Erythroblast (primary cell): ENCODE results near the gene RFX7.

Experiments used
- DNase-seq, 2 experiments: peaks; one replicate each; lab custom pipeline; 2025; lab: John Stamatoyannopoulos, UW
- GATA1 ChIP-seq: IDR thresholded peaks from 2 replicates; pipeline ENCODE4 v1.6.1; 2011; ENCODE audit warnings: low read depth, mild to moderate bottlenecking, control low read depth, low read length, moderate library complexity
- POLR2A ChIP-seq: IDR thresholded peaks from 2 replicates; pipeline ENCODE4 v1.6.1; 2011; ENCODE audit warnings: mild to moderate bottlenecking, low read length

RFX7 gene

DNA sequence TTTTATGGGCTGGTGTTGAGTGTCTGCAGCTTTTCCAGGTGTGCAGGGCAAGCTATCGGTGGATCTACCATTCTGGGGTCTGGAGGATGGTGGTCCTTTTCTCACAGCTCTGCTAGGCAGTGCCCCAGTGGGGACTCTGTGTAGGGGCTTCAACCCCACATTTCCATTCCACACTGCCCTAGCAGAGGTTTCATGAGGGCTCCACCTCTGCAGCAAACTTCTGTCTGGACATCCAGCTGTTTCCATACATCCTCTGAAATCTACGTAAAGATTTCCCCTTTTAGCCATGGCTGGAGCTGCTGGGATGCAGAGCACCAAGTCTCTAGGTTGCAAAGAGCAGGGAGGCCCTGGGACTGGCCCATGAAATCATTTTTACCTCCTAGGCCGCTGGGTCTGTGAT is 11.6 kb downstream of the RFX7 start:
- peak; percentile 31 to 42 for DNase-seq
- TF ChIP-seq GATA1 (no peak), POLR2A (no peak)

DNA sequence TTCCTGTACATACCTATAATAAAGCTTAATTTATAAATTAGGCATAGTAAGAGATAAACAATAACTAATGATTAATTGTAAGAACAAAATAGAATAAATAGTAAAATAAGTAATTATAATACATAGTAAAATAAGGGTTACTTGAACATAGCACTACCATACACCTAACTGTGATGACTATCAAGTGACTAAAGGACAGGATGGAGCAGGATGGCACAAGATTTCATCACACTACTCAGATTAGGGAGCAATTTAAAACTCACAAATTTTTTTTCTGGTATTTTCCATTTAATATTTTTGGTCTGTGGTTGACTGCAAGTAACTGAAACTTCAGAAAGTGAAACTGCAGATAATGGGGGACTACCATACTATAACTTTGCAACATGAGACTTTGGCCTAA is 14.8 kb downstream of the RFX7 start:
- no peak for DNase-seq
- TF ChIP-seq POLR2A (no peak), GATA1 (no peak)

DNA sequence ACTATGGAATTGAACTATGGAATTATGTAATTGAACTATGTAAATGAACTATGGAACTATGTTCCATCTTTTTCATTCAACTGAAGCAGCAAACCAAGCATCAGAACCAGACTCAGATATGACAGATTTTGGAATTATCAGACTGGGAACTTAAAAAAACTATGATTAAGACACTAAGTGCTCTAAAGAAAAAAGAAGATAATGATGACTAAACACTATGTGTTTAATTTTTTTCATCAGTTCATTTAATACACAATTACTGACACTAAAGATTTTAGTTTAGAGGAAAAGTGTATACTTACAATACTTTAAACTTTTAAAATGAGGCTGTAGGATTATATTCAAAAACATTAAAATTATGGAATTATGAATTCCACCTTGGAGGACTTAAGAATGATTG is 15.3 kb downstream of the RFX7 start:
- DNase-seq: no peak
- TF ChIP-seq POLR2A: no peak

DNA sequence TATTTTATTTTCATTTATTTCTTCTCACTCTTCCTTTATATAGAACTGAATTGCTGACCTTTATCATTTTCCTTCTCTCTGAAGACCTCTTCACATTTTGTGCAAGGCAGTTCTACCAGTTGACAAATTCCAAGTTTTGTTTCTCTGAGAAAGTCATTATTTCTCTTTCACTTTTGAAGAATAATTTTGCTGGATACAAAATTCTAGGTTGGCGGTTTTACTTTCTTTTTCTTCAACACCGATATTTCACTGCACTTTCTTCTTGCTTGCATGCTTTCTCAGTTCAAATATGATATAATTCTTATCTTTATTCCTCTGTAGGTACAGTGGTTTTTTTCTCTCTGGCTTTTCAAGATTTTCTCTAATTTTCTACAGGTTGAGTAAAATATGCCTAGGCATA is 15.9 kb downstream of the RFX7 start:
- no peak for DNase-seq

DNA sequence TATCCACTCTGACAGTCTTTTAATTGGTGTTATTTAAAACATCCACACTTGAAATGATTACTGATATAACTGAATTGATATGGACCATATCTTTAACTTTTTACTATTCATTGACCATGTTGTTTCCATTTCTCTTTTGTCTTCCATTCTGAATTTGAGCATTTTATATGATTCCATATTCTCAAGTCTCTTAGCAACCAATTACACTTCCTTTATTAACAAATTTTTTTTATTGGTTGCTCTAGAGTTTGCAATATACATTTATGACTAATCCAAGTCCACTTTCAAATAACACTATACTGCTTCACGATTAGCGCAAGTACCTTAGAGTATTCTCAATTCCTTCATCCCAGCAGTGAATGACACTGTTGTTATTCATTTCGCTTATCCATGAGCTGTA is 16.4 kb downstream of the RFX7 start:
- TF ChIP-seq GATA1 (no peak), POLR2A (no peak)
- no peak for DNase-seq

More for the DNA sequence above, 15.9 kb downstream of the RFX7 start:
- TF ChIP-seq POLR2A (no peak), GATA1 (no peak)

DNA sequence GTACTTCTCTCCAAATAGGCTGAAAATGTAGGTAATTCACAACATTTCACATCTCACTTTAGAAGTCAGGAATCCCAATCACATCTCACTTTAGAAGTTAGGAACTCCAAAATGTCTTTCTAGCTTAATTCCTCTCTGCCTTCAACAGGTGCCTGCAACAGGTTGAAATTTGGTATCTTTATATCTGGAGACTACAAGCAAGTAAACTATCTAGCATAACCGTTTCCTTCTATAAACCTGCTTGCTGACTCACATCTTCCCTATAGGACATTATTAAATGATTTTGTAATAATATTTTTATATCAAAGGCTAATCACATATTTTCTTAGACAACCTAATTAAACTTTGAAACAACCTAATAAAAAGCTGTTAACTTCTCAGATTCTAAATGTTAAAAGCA is 18.2 kb downstream of the RFX7 start:
- no peak for TF ChIP-seq POLR2A
- TF ChIP-seq GATA1: no peak
- DNase-seq: no peak

DNA sequence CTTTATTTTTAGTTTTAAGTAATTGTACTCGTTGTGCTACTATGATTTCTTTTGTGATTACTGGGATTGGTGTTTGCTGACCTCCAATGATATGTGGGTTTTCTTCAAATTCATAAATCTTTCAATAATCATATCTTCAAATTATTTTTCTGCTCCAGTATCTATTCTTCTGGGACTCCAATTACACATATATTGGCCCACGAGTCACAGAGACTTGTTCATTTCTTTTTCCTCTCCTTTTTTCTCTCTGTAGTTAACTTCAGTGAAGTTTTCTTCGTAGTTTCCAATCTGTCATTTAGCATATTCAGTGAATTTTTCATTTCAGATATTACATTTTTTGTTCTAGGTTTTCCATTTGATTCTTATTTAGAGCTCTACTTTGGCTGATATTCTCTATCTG is 21.4 kb downstream of the RFX7 start:
- TF ChIP-seq POLR2A (no peak), GATA1 (no peak)
- DNase-seq: peak in 1 of 2 experiments; percentile 18

DNA sequence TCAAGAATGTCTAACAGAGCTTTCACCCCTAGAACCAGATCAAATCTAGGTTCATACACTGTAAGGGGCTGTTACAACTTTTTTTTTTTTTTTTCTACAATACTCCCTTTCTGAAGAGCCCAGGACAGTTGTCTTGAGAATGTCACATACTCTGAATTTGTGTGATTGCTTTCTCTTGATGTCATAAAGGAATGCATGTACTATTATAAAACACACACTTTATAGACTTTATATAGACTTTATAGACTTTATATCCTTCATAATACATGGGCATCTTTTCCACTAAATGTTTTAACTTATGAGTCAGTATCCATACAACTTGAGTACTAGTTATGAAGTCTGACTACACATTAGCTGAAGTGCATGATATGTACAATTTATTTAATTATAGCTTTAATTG is 26.3 kb downstream of the RFX7 start:
- no peak for DNase-seq
- TF ChIP-seq GATA1 (no peak), POLR2A (no peak)

DNA sequence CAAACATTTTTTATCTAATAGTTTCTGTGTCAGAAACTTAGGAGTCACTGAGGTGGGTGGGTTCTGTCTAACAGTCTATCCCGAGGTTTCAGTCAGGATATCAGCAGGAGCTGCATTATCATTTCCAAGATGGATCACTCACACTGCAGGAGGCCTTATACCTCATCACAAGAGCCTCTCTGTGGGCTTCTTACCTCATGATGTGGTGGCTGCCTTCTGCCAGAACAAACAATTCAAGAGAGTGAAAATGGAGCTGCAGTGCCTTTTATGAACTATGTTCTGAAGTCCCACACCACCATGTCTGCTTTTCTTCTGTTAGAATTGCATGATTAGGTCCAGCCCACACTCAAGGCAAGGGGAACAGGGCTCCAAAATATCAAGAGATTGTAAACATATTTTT is 27.9 kb downstream of the RFX7 start:
- TF ChIP-seq POLR2A (no peak), GATA1 (no peak)

DNA sequence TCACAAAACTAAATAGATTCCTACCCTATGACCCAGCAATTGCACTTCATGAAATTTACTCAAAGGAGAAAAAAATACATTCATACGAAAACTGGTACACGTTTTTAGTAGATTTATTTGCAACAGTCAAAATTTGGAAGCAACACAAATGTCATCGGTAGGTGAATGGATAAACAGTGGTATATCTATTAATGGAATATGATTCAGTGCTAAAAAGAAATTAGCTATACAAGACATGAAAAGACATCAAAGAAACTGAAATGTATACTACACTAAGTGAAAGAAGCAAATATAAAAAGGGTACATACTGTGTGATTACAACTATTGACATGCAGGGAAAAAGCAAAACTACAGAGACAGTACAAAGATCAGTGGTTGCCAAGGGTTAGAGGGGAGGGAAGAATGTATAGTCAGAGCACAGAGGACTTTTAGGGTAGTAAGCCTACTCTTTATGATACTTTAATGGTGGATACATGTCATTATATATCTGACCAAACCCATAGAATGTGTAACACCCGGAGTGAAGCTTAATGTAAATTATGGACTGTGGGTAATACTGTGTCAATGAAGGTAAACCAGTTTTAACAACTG is 31.6 kb downstream of the RFX7 start:
- no peak for TF ChIP-seq GATA1
- TF ChIP-seq POLR2A: no peak
- DNase-seq: no peak

More for the DNA sequence above, 27.9 kb downstream of the RFX7 start:
- no peak for DNase-seq

DNA sequence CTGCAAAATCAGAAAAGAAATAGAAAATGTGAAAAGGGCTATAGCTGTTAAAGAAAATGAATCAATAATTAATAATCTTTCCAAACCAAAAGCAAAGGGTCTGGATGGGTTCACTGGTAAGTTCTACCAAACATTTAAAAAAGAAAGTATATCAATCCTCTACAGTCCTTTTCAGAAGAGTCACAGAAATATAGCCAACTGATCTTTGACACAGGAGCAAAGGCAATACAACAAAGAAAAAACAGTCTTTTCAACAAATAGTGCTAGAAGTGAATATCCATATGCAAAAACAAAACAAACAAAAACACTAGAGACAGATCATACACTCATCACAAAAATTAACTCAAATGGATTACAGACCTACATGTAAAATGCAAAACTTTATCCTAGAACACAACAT is 32.6 kb downstream of the RFX7 start:
- DNase-seq: no peak
- TF ChIP-seq GATA1 (no peak), POLR2A (no peak)

DNA sequence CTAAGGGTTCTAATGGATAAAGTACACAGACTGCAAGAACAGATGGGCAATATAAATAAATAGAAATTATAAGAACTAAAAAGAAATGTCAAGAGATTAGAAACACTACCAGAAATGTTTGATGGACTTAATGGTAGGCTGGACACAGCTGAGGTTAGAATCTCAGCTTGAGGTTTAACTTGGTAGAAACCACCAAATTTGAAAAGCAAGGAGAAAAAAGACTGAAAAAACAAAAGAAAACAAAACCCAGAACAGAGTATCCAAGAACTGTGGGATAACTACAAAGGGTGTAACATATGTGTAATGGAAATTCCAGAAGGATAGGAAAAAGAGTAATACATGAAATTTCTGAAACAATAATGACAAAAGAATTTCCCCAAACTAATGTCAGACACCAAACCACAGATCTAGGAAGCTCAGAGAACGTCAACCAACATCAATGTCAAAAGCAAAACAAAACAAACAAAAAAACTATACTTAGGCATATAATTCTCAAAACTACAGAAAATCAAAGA is 35.0 kb downstream of the RFX7 start:
- no peak for DNase-seq
- no peak for TF ChIP-seq GATA1
- no peak for TF ChIP-seq POLR2A

DNA sequence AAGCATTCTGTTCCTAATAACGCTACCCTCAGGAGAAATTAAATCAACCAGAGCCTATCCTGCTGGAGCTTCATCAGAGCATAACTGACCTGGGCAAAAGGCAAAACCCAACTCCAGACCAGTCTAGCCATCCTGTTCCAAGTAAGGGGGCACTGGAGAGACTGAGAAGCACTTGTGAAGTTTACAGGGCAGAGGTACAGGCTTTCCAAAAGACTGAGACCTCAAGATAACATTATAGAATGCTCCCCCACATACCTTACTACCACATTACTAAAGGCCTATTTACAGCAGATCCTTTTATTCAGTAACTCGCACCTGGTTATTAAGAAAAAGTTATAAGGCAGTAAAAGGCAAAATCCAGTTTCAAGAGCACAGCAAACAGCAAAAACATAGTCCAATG is 35.5 kb downstream of the RFX7 start:
- TF ChIP-seq GATA1 (no peak), POLR2A (no peak)
- DNase-seq: no peak

DNA sequence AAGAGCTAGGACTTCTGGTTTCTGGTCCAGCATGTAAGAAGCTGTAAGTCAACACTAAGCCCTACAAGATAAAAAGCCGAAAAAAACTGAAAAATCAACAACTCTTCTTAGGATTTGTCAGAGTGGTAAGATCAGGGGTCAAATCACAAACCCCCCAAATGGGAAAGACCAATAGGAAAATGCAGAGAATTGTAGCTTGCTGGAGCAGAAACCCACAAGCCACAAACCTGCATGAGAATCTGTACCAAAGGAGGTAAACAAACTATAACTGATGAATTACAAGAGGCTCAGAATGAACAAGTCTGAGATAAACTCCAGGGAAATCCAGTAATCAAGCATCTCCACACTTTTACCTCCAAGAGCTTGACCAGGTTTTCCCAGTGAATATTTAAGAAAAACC is 36.0 kb downstream of the RFX7 start:
- no peak for DNase-seq
- TF ChIP-seq POLR2A (no peak), GATA1 (no peak)

DNA sequence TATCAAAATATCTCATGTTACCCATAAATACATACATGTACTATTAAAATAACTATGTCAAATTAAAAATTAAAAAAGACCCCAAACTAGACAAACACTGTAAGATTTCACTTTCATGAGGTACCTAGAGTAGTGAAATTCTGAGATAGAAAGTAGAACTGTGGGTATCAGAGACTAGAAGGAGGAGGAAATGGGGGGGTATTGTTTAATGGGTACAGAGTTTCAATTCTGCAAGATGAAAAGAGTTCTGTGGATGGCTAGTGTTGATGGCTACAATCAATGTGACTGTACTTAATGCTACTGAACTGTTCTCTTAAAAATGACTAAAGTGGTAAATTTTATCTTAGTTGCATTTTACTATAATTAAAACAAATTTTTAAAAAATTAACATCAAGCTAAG is 36.6 kb downstream of the RFX7 start:
- TF ChIP-seq GATA1 (no peak), POLR2A (no peak)
- no peak for DNase-seq
